Thyroid gland (tissue), 4 donors: ENCODE results near the gene STAG2.
"Not testable (repeated sequence)": the region's sequence is repeated elsewhere in the genome, so short reads cannot be mapped to it uniquely, and the experiment has no call there.

ENCODE experiments used
- POLR2A ChIP-seq, 2 donors: fragments of 450-650 bp; IDR thresholded peaks; one replicate each; pipeline ENCODE4 v1.6.1; 2017; ENCODE audit warnings: antibody characterized with exemption in 2 of 2, mild to moderate bottlenecking in 2 of 2, moderate library complexity in 1 of 2
- TF ChIP-seq, protein P1 (sequence below), 6 experiments: fragments of 200-600 bp in 3 of 6; fragments of 450-650 bp in 3 of 6; sonication (generic) in 3 of 6; IDR thresholded peaks; one replicate each; pipeline ENCODE4 v1.5.1; 2016 to 2019; ENCODE audit warnings: antibody characterized with exemption in 6 of 6, mild to moderate bottlenecking in 2 of 6, inconsistent platforms in 1 of 6, moderate library complexity in 1 of 6

DNA sequence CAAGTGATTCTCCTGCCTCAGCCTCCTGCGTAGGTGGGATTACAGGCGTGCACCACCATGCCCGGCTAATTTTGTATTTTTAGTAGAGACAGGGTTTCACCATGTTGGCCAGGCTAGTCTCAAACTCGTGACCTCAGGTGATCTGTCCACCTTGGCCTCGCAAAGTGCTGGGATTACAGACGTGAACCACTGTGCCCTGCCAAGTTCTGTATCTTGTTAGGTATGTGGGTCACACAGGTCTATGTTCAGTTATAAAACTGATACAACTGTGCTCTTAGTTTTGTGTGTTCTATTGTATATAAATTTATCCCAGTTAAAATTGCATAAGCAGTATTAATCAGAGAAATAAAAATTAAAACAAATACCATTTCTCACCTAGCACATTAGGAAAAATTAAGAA, 122.9 kb downstream of the STAG2 start:
- TF ChIP-seq, protein P1, sequence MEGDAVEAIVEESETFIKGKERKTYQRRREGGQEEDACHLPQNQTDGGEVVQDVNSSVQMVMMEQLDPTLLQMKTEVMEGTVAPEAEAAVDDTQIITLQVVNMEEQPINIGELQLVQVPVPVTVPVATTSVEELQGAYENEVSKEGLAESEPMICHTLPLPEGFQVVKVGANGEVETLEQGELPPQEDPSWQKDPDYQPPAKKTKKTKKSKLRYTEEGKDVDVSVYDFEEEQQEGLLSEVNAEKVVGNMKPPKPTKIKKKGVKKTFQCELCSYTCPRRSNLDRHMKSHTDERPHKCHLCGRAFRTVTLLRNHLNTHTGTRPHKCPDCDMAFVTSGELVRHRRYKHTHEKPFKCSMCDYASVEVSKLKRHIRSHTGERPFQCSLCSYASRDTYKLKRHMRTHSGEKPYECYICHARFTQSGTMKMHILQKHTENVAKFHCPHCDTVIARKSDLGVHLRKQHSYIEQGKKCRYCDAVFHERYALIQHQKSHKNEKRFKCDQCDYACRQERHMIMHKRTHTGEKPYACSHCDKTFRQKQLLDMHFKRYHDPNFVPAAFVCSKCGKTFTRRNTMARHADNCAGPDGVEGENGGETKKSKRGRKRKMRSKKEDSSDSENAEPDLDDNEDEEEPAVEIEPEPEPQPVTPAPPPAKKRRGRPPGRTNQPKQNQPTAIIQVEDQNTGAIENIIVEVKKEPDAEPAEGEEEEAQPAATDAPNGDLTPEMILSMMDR (IDR thresholded peaks at IDR 0.05) = not testable (repeated sequence)
- TF ChIP-seq POLR2A (IDR thresholded peaks at IDR 0.05) = not testable (repeated sequence)
